T-helper 17 cell (primary cell): ENCODE measurements around the gene SULT4A1. TPM values are rescaled to one million over a fixed set of nuclear protein-coding genes. Genes with fewer than 3 reads are reported as not detected.
"Not testable (repeated sequence)": the region's sequence is repeated elsewhere in the genome, so short reads cannot be mapped to it uniquely, and the experiment has no call there.

ENCODE experiments used
- ATAC-seq: fragments of 150-1000 bp; cut with Tn5 transposase; 2 replicates; pipeline ENCODE4 v1.10.0; 2021; ENCODE audit warnings: mild to moderate bottlenecking, moderate library complexity
- DNase-seq, 3 donors: peaks; one replicate each; pipeline versions ENCODE4 v3.0.0 to v3.0.0-alpha.2; 2020 to 2021
- H3K9me3 ChIP-seq: one replicate; pipeline ENCODE4 v1.7.0; 2013; ENCODE audit warnings: low read length, mild to moderate bottlenecking; ENCODE audit not compliant: control insufficient read depth, poor library complexity, severe bottlenecking
- H3K27ac Mint-ChIP-seq: one replicate; pipeline ENCODE4 v1.8.0; 2022; ENCODE audit warnings: mild to moderate bottlenecking, moderate library complexity, mixed read lengths
- H3K27me3 Mint-ChIP-seq: one replicate; pipeline ENCODE4 v1.8.0; 2022; ENCODE audit warnings: mixed read lengths
- H3K36me3 Mint-ChIP-seq: one replicate; pipeline ENCODE4 v1.8.0; 2022; ENCODE audit warnings: low read depth, mixed read lengths
- H3K4me1 Mint-ChIP-seq: one replicate; pipeline ENCODE4 v1.8.0; 2022; ENCODE audit warnings: mild to moderate bottlenecking, mixed read lengths
- H3K4me3 Mint-ChIP-seq: one replicate; pipeline ENCODE4 v1.8.0; 2022; ENCODE audit warnings: mild to moderate bottlenecking, moderate library complexity, mixed read lengths
- total RNA-seq, 4 donors: library from RNA in 2 of 4; stranded (reverse) in 2 of 4; gene quantifications; one replicate each; pipeline ENCODE4 v1.2.3 and lab custom pipeline; 2022 to 2026

The SULT4A1 gene
- not detected for total RNA-seq
- 0 reads per million in 2 donors for total RNA-seq (lab: John Stamatoyannopoulos, UW)

- Mint-ChIP-seq H3K27ac (no peak within 1 kb of the TSS), H3K4me3 (peak within 1 kb of the TSS; percentile 79), H3K36me3 (no peaks in the 10 kb centered on the region), H3K4me1 (peaks cover 2% of the 10 kb centered on the region), H3K27me3 (peaks cover 64% of the 10 kb centered on the region)
- no peaks in the 10 kb centered on the region for H3K9me3 ChIP-seq
- ATAC-seq (no peak), DNase-seq (no peak)
Measured at GRCh38 chr22:43862074-43862881, at the start of gene SULT4A1. Gene SULT4A1 (minus strand): TSS chr22:43862513. CDS start chr22:43862382, 131 bp downstream.

GRCh38 chr22:43911351-43911750, 49.0 kb upstream of the SULT4A1 start:
- ATAC-seq (no peak), DNase-seq (no peak)
- Mint-ChIP-seq H3K36me3 (peaks cover 3% of the 10 kb centered on the region), H3K27ac (no peak overlapping the region), H3K27me3 (peaks cover 31% of the 10 kb centered on the region), H3K4me1 (no peaks in the 10 kb centered on the region), H3K4me3 (no peak overlapping the region)
- H3K9me3 ChIP-seq = no peaks in the 10 kb centered on the region

- ATAC-seq (no peak), DNase-seq (no peak)
- Mint-ChIP-seq H3K4me3 (no peak overlapping the region), H3K27me3 (peaks cover 34% of the 10 kb centered on the region), H3K36me3 (peaks cover 3% of the 10 kb centered on the region), H3K27ac (no peak overlapping the region), H3K4me1 (no peaks in the 10 kb centered on the region)
- H3K9me3 ChIP-seq = no peaks in the 10 kb centered on the region
Measured at GRCh38 chr22:43910178-43910695, 47.9 kb upstream of the SULT4A1 start.

GRCh38 chr22:43909708-43910107, 47.4 kb upstream of the SULT4A1 start:
- peaks cover 34% of the 10 kb centered on the region for H3K27me3 Mint-ChIP-seq
- ATAC-seq = no peak
- H3K27ac Mint-ChIP-seq = no peak overlapping the region
- no peaks in the 10 kb centered on the region for H3K9me3 ChIP-seq
- H3K4me3 Mint-ChIP-seq = no peak overlapping the region
- peaks cover 3% of the 10 kb centered on the region for H3K36me3 Mint-ChIP-seq
- H3K4me1 Mint-ChIP-seq = no peaks in the 10 kb centered on the region
- DNase-seq = no peak

- H3K4me3 Mint-ChIP-seq = no peak overlapping the region
Measured at GRCh38 chr22:43905681-43906080, 43.4 kb upstream of the SULT4A1 start.

GRCh38 chr22:43904412-43904811, 42.1 kb upstream of the SULT4A1 start:
- H3K27ac Mint-ChIP-seq, H3K9me3 ChIP-seq, DNase-seq, ATAC-seq, H3K4me3 Mint-ChIP-seq, H3K36me3 Mint-ChIP-seq, H3K4me1 Mint-ChIP-seq: not testable (repeated sequence)
- peaks cover 36% of the 10 kb centered on the region for H3K27me3 Mint-ChIP-seq

More at GRCh38 chr22:43905681-43906080, 43.4 kb upstream of the SULT4A1 start:
- ATAC-seq = no peak
- no peaks in the 10 kb centered on the region for H3K36me3 Mint-ChIP-seq
- no peaks in the 10 kb centered on the region for H3K4me1 Mint-ChIP-seq
- DNase-seq = no peak
- H3K27me3 Mint-ChIP-seq = peaks cover 38% of the 10 kb centered on the region
- H3K9me3 ChIP-seq = no peaks in the 10 kb centered on the region
- no peak overlapping the region for H3K27ac Mint-ChIP-seq

- ATAC-seq, DNase-seq, H3K4me3 Mint-ChIP-seq, H3K4me1 Mint-ChIP-seq, H3K36me3 Mint-ChIP-seq, H3K27ac Mint-ChIP-seq, H3K9me3 ChIP-seq: not testable (repeated sequence)
- peaks cover 38% of the 10 kb centered on the region for H3K27me3 Mint-ChIP-seq
Measured at GRCh38 chr22:43903033-43903432, 40.7 kb upstream of the SULT4A1 start.

- Mint-ChIP-seq H3K27ac (no peak overlapping the region), H3K4me3 (no peak overlapping the region), H3K27me3 (peaks cover 40% of the 10 kb centered on the region), H3K36me3 (no peaks in the 10 kb centered on the region), H3K4me1 (peaks cover 3% of the 10 kb centered on the region)
- no peaks in the 10 kb centered on the region for H3K9me3 ChIP-seq
- ATAC-seq (no peak), DNase-seq (no peak)
Measured at GRCh38 chr22:43901976-43902643, 39.8 kb upstream of the SULT4A1 start.

- H3K27me3 Mint-ChIP-seq = peaks cover 41% of the 10 kb centered on the region
- ATAC-seq (no peak), DNase-seq (no peak)
- H3K4me1 Mint-ChIP-seq = peaks cover 3% of the 10 kb centered on the region
- H3K4me3 Mint-ChIP-seq = no peak overlapping the region
- H3K27ac Mint-ChIP-seq = no peak overlapping the region
- no peaks in the 10 kb centered on the region for H3K9me3 ChIP-seq
- H3K36me3 Mint-ChIP-seq = no peaks in the 10 kb centered on the region
Measured at GRCh38 chr22:43900206-43900605, 37.9 kb upstream of the SULT4A1 start.

- no peaks in the 10 kb centered on the region for H3K9me3 ChIP-seq
- H3K27ac Mint-ChIP-seq = no peak overlapping the region
- ATAC-seq = no peak
- H3K36me3 Mint-ChIP-seq = peaks cover 4% of the 10 kb centered on the region
- peaks cover 5% of the 10 kb centered on the region for H3K4me1 Mint-ChIP-seq
- H3K27me3 Mint-ChIP-seq = peaks cover 40% of the 10 kb centered on the region
- H3K4me3 Mint-ChIP-seq = no peak overlapping the region
- no peak for DNase-seq
Measured at GRCh38 chr22:43897751-43898261, 35.5 kb upstream of the SULT4A1 start.

- Mint-ChIP-seq H3K36me3 (peaks cover 4% of the 10 kb centered on the region), H3K4me1 (peaks cover 5% of the 10 kb centered on the region), H3K27me3 (peaks cover 29% of the 10 kb centered on the region), H3K4me3 (no peak overlapping the region), H3K27ac (no peak overlapping the region)
- no peaks in the 10 kb centered on the region for H3K9me3 ChIP-seq
- ATAC-seq (no peak), DNase-seq (no peak)
Measured at GRCh38 chr22:43895986-43896645, 33.8 kb upstream of the SULT4A1 start.

GRCh38 chr22:43894122-43894521, 31.8 kb upstream of the SULT4A1 start:
- Mint-ChIP-seq H3K27me3 (peaks cover 36% of the 10 kb centered on the region), H3K4me1 (peaks cover 5% of the 10 kb centered on the region), H3K36me3 (peaks cover 4% of the 10 kb centered on the region), H3K4me3 (no peak overlapping the region), H3K27ac (no peak overlapping the region)
- ATAC-seq = no peak
- no peak for DNase-seq
- H3K9me3 ChIP-seq = no peaks in the 10 kb centered on the region

GRCh38 chr22:43893266-43893665, 31.0 kb upstream of the SULT4A1 start:
- H3K36me3 Mint-ChIP-seq = peaks cover 4% of the 10 kb centered on the region
- peaks cover 43% of the 10 kb centered on the region for H3K27me3 Mint-ChIP-seq
- no peak overlapping the region for H3K4me3 Mint-ChIP-seq
- no peak for DNase-seq
- no peaks in the 10 kb centered on the region for H3K9me3 ChIP-seq
- no peak for ATAC-seq
- H3K27ac Mint-ChIP-seq = no peak overlapping the region
- peaks cover 2% of the 10 kb centered on the region for H3K4me1 Mint-ChIP-seq
